ENCODE measurements around the gene FCGR3B.
"Not testable (repeated sequence)": the region's sequence is repeated elsewhere in the genome, so short reads cannot be mapped to it uniquely, and the experiment has no call there.

Gene FCGR3B

GRCh38 chr1:161631076-161631475 lies at the start of gene FCGR3B:
Gene FCGR3B (minus strand): TSS chr1:161631176. CDS start chr1:161631094, 82 bp downstream.
- DNase-seq (ENCODE audit: low read depth in 2 of 2): no peak

DNA sequence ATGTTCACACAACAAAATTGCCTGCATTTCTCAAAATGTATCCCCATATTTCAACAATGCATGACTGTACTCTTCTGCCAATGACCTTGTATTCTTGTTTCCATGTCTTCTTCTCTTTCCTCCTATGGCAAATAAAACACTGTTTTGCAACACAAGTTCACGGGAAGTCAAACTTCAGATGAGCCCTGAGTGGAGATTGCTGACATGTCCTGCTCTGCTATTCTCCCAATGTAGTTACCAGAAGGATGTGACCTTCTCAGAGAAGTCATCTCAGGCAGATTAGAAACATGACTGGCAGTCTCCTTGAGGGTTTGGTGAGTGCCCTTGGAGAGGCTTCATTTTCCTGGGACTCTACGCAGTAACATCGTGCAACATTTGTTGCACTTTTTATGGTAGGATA lies 47.5 kb upstream of the FCGR3B start:
- DNase-seq (ENCODE audit: low read depth in 2 of 2): no peak

DNA sequence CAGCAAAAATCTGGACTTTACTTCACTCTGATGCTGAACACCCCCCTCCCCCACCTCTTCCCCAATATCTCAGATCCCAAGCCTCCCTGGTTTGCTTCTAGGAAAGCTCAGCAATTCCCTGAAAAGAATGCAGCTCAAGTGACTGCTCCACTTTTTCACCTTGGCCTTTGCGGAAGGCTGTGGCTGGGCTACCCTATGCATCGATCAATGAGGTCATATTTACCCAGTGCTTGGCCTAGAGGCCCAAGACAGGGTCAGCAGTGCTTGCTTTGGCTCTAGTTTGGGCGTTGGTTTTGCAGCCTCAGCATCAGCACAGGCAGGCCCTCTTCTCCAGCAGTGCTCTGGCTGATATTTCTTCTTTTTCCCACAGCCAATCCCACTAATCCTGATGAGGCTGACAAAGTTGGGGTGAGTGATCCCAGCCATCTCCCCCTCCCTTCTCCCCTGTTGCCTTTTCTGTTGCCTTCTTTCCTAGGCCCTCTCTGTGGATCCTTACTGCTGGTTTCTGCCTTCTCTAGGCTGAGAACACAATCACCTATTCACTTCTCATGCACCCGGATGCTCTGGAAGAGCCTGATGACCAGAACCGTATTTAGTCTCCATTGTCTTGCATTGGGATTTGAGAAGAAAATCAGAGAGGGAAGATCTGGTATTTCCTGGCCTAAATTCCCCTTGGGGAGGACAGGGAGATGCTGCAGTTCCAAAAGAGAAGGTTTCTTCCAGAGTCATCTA lies 46.1 kb upstream of the FCGR3B start:
- no peak for DNase-seq (ENCODE audit: low read depth in 2 of 2)

DNA sequence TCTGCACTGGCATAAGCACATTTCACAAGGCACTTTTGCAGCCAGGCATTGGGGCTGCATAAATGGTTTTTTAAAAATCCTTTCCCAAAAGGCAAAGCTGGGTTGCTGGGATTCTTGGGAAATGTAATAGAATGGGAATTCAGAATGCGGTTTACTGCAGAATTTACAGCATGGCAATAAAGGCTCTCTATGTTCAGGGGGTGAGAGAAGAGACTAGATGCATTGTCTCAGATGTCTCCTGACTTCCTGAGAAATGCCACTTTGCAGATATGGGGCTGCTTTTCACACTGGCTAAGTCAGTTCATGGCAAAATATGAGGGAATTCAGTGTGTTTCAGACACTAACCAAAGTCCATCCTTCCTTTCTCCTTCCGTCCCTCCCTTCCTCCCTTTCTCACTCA lies 45.5 kb upstream of the FCGR3B start:
- no peak for DNase-seq (ENCODE audit: low read depth in 2 of 2)

DNA sequence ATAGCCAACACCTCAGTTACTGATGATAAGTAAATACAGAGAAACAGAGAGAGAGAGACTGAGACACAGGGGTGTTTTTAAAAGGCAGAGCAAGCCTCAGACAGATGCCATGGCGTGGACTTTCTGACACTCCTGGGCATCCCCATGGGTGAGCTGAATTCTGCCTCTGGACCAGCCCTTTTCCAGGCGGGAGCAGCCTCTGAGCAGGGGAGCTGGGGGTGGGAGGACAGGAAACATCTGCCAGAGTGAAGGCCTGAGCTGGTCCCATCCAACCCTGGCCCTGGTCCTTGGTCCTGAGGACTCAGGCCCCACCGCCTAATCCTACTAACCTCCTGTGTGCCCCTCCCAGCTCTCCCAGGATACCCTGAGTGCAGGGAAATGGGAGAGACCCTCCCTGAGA lies 43.9 kb upstream of the FCGR3B start:
- not testable (repeated sequence) for DNase-seq (ENCODE audit: low read depth in 2 of 2)

- DNase-seq (ENCODE audit: low read depth in 2 of 2): not testable (repeated sequence)
These were observed 43.5 kb upstream of the FCGR3B start for GRCh38 chr1:161674447-161674846.

DNA sequence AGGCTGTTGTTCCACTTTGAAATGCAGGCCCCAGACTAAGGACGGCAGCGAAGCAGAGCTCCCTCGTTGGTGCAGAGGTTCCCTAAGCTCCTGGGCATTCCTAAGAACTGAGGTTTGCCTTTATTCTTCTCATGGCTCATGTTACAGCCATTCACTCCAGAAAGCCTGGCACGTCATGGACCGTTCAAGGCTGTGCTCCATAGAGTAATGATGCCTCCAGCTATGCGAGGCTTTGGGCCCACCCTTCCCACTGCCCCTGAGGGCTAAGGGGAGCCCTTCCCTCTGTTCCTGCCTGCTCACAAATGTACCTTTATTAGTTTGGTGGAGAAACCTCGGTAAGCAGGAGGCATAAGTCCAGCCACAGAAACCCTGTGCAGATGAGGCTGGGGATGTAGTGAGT lies 42.5 kb upstream of the FCGR3B start:
- DNase-seq (ENCODE audit: low read depth in 2 of 2): not testable (repeated sequence)

DNA sequence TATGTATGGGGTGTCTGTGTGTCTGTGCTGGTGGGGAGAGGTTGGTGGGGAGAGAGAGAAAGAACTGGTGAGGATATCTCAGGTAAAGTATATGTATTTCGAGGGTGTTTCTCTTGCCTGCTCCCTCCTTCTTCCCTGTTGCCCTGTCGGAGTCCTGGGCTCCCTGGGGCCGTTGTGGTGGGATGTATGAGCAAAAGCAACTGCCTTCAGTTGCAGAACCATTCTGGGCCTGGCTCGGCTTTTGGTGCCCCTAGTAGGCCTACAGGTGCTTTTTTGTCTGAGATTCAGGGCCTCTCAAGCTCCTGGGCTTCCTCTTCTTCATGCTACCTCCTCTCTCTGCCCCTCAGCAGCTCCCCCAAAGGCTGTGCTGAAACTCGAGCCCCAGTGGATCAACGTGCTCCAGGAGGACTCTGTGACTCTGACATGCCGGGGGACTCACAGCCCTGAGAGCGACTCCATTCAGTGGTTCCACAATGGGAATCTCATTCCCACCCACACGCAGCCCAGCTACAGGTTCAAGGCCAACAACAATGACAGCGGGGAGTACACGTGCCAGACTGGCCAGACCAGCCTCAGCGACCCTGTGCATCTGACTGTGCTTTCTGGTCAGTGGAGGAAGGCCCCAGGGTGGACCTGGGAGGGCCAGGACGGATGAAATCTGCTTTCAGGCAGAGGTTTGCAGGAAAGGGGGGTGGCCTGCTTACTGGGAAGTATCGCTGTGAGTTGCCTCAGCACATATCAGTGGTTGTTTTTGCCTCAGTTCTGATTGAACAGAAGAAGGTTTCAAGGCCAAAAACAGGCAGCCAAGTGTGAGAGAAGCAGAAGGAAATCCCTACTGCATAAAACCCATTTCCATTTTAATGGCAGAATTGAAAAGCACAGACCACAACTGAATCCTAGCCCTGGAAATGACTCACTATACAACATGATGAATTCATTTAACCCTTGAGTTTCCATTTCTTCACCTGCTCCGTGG lies 40.4 kb upstream of the FCGR3B start:
- DNase-seq (ENCODE audit: low read depth in 2 of 2): not testable (repeated sequence)

DNA sequence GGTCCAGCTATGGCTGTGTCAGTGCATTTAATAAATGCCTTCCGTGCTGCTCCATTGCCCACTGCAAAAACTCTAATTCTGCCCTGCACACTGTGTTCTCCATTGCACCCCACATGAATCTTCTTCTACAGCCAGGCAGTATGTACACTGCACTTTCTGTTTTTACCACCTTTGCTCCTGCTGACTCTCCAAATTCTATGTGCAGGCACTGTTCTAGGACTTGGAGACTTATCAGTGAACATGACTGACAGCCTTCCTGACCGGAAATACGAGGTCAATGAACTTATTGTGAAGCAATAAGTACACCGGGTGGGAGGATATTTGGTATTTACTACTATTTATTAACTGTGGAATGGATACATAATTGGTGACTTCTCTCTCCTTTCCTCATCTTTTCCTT lies 33.7 kb upstream of the FCGR3B start:
- DNase-seq (ENCODE audit: low read depth in 2 of 2): not testable (repeated sequence)

GRCh38 chr1:161663569-161663968 lies 32.6 kb upstream of the FCGR3B start:
- not testable (repeated sequence) for DNase-seq (ENCODE audit: low read depth in 2 of 2)

- DNase-seq (ENCODE audit: low read depth in 2 of 2): not testable (repeated sequence)
These were observed 31.8 kb upstream of the FCGR3B start, which contains the start of gene FCGR2B for GRCh38 chr1:161662684-161663339. Gene FCGR2B (plus strand): TSS chr1:161663143. CDS start chr1:161663242, 99 bp downstream.

GRCh38 chr1:161661660-161662311 lies 30.8 kb upstream of the FCGR3B start:
- not testable (repeated sequence) for DNase-seq (ENCODE audit: low read depth in 2 of 2)

GRCh38 chr1:161658524-161658923 lies 27.5 kb upstream of the FCGR3B start:
- DNase-seq (ENCODE audit: low read depth in 2 of 2): not testable (repeated sequence)

DNA sequence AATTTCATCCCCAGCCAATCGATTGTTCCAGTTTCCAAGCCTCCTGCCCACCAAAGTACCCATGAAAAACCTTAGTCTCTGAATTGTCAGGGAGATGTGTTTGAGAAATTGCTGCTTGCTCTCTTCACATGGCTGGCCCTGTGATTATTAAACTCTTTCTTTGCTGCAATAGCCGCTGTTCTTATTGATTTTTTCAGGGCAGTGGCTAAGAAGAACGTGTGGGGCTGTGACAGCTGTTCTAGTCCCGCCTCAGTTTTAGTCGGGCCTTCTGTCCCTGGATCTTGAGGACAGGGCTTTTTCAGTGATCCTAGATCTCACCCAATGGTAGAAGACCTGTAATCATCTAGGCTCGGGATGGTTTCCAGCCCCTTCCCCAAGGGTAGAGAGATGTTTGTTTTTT lies 23.0 kb upstream of the FCGR3B start:
- not testable (repeated sequence) for DNase-seq (ENCODE audit: low read depth in 2 of 2)

GRCh38 chr1:161653541-161653940 lies 22.6 kb upstream of the FCGR3B start:
- DNase-seq (ENCODE audit: low read depth in 2 of 2): not testable (repeated sequence)

- not testable (repeated sequence) for DNase-seq (ENCODE audit: low read depth in 2 of 2)
These were observed 16.8 kb upstream of the FCGR3B start for GRCh38 chr1:161647507-161648360.

DNA sequence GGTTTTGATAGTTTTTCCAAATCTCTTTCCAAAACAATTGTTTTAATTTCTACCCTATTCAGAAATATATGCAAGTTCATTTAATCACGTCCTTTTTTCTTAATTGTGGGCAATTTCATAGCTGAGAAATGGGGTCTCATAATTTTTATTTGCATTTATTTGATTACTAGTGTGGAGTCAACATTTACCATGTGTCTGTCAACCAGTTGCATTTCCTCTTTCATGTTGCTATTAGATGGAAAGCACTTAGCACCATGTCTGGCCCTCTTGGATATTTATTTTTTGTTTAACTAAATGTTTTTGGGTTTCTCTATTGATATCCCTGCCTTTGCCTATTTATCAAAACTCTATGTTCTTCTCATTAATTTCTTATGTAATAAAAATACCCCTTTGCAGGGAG lies 13.9 kb upstream of the FCGR3B start:
- not testable (repeated sequence) for DNase-seq (ENCODE audit: low read depth in 2 of 2)

- not testable (repeated sequence) for DNase-seq (ENCODE audit: low read depth in 2 of 2)
These were observed 12.7 kb upstream of the FCGR3B start for GRCh38 chr1:161643481-161644208.

GRCh38 chr1:161642697-161643096 lies 11.7 kb upstream of the FCGR3B start:
- DNase-seq (ENCODE audit: low read depth in 2 of 2): not testable (repeated sequence)

DNA sequence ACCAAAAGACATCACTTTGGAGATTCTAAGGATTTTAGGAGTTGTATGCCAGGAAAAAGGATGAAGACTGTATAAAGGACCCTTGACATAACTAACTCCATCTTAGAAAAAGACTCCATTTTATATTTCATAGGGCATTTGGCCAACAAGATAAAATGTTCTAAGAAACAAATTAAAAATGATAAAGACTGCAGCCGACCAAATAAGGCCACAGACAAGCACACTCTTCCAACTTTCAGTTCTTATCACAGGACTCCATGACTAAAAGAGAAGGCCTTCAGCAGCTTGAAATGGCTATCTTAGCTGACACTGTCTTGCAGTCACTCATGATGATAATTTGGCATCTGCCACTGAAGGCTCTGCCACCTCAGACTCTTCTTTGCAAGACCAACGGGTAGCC lies 8.2 kb upstream of the FCGR3B start:
- not testable (repeated sequence) for DNase-seq (ENCODE audit: low read depth in 2 of 2)
